Measurements from ENCODE around the gene CD200R1. TPM values are rescaled to one million over a fixed set of nuclear protein-coding genes. Genes with fewer than 3 reads are reported as not detected.

The CD200R1 gene
- total RNA-seq, 1 donor from 2014 or later, result 1.5 TPM

- no peaks in the 10 kb centered on the region for H3K27me3 ChIP-seq (ENCODE audit: low read depth)
- peaks cover 8% of the 10 kb centered on the region for H3K9me3 ChIP-seq
- no peaks in the 10 kb centered on the region for H3K4me1 ChIP-seq
- DNase-seq, result no peak
- no peak overlapping the region for H3K27ac ChIP-seq
- TF ChIP-seq CTCF (IDR thresholded peaks at IDR 0.05), result no peak
- H3K4me3 ChIP-seq, result no peak overlapping the region
- H3K36me3 ChIP-seq, result no peaks in the 10 kb centered on the region
- no peak for ATAC-seq
- intact Hi-C loops (cut with DNase I), result no loop called here
Observed at GRCh38 chr3:112908252-112908651, 66.7 kb downstream of the CD200R1 start.

- ATAC-seq, result no peak
- H3K4me3 ChIP-seq, result no peak overlapping the region
- H3K36me3 ChIP-seq, result no peaks in the 10 kb centered on the region
- TF ChIP-seq CTCF (IDR thresholded peaks at IDR 0.05), result no peak
- no peak overlapping the region for H3K27ac ChIP-seq
- H3K9me3 ChIP-seq, result peaks cover 8% of the 10 kb centered on the region
- no peaks in the 10 kb centered on the region for H3K27me3 ChIP-seq (ENCODE audit: low read depth)
- H3K4me1 ChIP-seq, result no peaks in the 10 kb centered on the region
- intact Hi-C loops (cut with DNase I), result no loop called here
- no peak for DNase-seq
Observed at GRCh38 chr3:112904786-112905185, 70.1 kb downstream of the CD200R1 start.

- Histone ChIP-seq H3K9me3 (peaks cover 8% of the 10 kb centered on the region), H3K36me3 (no peaks in the 10 kb centered on the region), H3K27me3 (ENCODE audit: low read depth) (no peaks in the 10 kb centered on the region), H3K4me3 (no peak overlapping the region), H3K4me1 (no peaks in the 10 kb centered on the region), H3K27ac (no peak overlapping the region)
- no peak for DNase-seq
- no peak for TF ChIP-seq CTCF (IDR thresholded peaks at IDR 0.05)
- ATAC-seq, result peak in 1 of 2 donors; percentile 37
- intact Hi-C loops (cut with DNase I), result no loop called here
Observed at GRCh38 chr3:112900113-112900512, 74.8 kb downstream of the CD200R1 start.

GRCh38 chr3:112897791-112898190, 77.1 kb downstream of the CD200R1 start:
- intact Hi-C loops (cut with DNase I), result no loop called here
- DNase-seq (no peak), ATAC-seq (no peak)
- TF ChIP-seq CTCF (IDR thresholded peaks at IDR 0.05), result no peak
- Histone ChIP-seq H3K27ac (no peak overlapping the region), H3K36me3 (no peaks in the 10 kb centered on the region), H3K4me3 (no peak overlapping the region), H3K27me3 (ENCODE audit: low read depth) (no peaks in the 10 kb centered on the region), H3K4me1 (no peaks in the 10 kb centered on the region), H3K9me3 (no peaks in the 10 kb centered on the region)

- Histone ChIP-seq H3K36me3 (no peaks in the 10 kb centered on the region), H3K9me3 (no peaks in the 10 kb centered on the region), H3K4me1 (no peaks in the 10 kb centered on the region), H3K27ac (no peak overlapping the region), H3K27me3 (ENCODE audit: low read depth) (no peaks in the 10 kb centered on the region), H3K4me3 (no peak overlapping the region)
- intact Hi-C loops (cut with DNase I), result no loop called here
- DNase-seq (no peak), ATAC-seq (no peak)
- no peak for TF ChIP-seq CTCF (IDR thresholded peaks at IDR 0.05)
Observed at GRCh38 chr3:112894258-112894657, 80.6 kb downstream of the CD200R1 start.

GRCh38 chr3:112889357-112889756, 85.5 kb downstream of the CD200R1 start:
- Histone ChIP-seq H3K4me1 (no peaks in the 10 kb centered on the region), H3K9me3 (no peaks in the 10 kb centered on the region), H3K36me3 (no peaks in the 10 kb centered on the region), H3K27me3 (ENCODE audit: low read depth) (no peaks in the 10 kb centered on the region), H3K27ac (no peak overlapping the region), H3K4me3 (no peak overlapping the region)
- intact Hi-C loops (cut with DNase I), result no loop called here
- ATAC-seq (no peak), DNase-seq (no peak)
- TF ChIP-seq CTCF (IDR thresholded peaks at IDR 0.05), result no peak

All from lower lobe of right lung (tissue), 2 donors.